ENCODE data around the gene KIAA0319L. TPM values are rescaled to one million over a fixed set of nuclear protein-coding genes. Genes with fewer than 3 reads are reported as not detected.

KIAA0319L gene
- total and polyA plus RNA-seq, 2 experiments from 2014 or later = 56.7 to 77.3 TPM

DNA sequence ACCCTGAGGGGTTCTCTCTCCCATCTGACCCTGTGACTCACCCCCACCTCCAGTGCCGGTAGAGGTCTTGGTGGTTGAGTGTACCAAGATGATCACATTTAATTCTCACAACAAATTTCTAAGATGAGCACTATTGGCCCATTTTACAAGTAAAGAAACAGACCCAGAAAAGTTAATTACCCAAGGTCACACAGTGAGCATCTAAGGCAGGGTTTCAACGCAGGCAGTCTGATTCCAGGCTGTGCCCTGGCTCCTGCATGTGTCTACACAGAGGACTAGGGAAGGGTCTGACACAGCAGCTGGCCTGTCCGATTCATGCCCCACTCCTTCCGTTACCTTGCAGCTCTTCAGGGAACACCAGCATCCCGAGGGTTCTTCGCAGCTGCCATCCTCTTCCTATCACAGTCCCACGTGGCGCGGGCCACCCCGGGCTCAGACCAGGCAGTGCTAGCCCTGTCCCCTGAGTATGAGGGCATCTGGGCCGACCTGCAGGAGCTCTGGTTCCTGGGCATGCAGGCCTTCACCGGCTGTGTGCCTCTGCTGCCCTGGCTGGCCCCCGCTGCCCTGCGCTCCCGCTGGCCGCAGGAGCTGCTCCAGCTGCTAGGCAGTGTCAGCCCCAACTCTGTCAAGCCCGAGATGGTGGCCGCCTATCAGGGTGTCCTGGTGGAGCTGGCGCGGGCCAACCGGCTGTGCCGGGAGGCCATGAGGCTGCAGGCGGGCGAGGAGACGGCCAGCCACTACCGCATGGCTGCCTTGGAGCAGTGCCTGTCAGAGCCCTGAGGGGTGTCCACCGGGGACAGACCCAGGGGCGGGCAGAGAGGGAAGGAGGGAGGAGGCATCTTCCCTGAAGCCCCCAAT lies 7.9 kb upstream of the KIAA0319L start:
- no peaks in the 10 kb centered on the region for H3K36me3 ChIP-seq
- no peaks in the 10 kb centered on the region for H3K9me3 ChIP-seq (ENCODE audit: low read depth)
- peaks cover 14% of the 10 kb centered on the region for H3K27me3 ChIP-seq
- TF ChIP-seq, protein P1, sequence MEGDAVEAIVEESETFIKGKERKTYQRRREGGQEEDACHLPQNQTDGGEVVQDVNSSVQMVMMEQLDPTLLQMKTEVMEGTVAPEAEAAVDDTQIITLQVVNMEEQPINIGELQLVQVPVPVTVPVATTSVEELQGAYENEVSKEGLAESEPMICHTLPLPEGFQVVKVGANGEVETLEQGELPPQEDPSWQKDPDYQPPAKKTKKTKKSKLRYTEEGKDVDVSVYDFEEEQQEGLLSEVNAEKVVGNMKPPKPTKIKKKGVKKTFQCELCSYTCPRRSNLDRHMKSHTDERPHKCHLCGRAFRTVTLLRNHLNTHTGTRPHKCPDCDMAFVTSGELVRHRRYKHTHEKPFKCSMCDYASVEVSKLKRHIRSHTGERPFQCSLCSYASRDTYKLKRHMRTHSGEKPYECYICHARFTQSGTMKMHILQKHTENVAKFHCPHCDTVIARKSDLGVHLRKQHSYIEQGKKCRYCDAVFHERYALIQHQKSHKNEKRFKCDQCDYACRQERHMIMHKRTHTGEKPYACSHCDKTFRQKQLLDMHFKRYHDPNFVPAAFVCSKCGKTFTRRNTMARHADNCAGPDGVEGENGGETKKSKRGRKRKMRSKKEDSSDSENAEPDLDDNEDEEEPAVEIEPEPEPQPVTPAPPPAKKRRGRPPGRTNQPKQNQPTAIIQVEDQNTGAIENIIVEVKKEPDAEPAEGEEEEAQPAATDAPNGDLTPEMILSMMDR (IDR thresholded peaks at IDR 0.05; ENCODE audit: low read depth, low read length) = no peak
- H3K27ac ChIP-seq = no peak overlapping the region
- H3K4me3 ChIP-seq = no peak overlapping the region
- no peaks in the 10 kb centered on the region for H3K4me1 ChIP-seq (ENCODE audit: low read depth)
- DNase-seq (ENCODE audit: low read depth in 1 of 2, low spot score in 1 of 2) = no peak

DNA sequence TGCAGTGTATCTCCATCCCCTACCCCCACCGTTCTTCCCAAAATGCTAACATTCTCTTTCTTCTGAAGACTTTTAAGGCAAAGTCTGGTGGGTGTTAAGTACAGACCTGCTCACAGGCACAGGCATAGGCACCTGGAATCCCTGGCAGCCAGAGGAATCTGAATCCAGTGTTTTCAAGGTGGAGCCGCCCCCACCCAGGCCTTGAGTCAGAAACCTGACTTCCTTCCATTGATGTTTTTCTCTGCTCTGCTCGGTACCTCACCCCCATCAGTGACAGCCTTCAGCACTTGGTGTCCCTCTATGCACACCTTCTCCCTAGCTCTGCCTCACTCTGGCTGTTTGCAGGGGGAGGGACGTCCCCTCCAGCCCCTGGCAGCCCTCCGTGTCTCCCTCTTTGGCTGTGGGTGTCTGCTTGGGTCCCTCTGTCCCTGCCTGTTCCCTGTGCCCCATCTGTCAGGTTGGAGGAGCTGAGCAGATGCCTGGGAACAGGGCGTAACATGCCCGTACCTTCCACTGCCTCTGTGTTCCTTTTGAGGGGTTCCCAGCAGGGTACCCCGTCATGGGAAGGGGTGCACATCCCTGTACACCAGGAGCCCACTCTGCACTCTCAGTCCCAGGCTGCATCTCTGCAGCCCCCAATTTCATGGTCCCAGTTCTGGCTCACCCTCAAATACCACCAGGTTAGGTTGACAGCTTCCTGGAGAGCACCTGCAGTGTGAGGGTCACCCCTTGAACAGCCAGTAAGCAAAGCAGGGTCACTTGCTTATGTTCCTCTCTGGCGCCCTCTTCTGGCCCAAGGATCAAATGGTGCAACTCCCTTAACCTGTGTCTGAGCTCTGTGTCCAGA lies 7.1 kb upstream of the KIAA0319L start:
- TF ChIP-seq, protein P1 (IDR thresholded peaks at IDR 0.05; ENCODE audit: low read depth, low read length) = peak; percentile 78

DNA sequence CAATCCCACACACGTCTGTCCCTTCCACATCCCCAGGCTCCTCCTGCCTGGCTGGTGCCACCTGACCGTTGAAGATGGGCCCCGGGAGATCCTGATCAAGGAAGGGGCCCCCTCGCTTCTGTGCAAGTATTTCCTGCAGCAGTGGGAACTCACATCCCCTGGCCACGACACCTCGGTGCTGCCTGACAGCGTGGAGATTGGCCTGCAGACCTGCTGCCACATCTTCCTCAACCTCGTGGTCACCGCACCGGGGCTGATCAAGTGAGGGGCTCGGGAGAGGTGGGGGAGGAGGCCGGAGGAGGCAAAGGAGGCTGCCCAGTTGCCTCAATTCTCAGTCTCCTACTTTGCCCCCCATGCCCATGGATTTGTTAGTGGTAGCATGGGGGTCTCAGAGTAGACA lies 6.0 kb upstream of the KIAA0319L start:
- H3K36me3 ChIP-seq = no peaks in the 10 kb centered on the region
- H3K27me3 ChIP-seq = peaks cover 3% of the 10 kb centered on the region
- H3K9me3 ChIP-seq (ENCODE audit: low read depth) = no peaks in the 10 kb centered on the region
- no peaks in the 10 kb centered on the region for H3K4me1 ChIP-seq (ENCODE audit: low read depth)
- no peak overlapping the region for H3K4me3 ChIP-seq
- no peak for DNase-seq (ENCODE audit: low read depth in 1 of 2, low spot score in 1 of 2)
- no peak overlapping the region for H3K27ac ChIP-seq
- TF ChIP-seq, protein P1 (IDR thresholded peaks at IDR 0.05; ENCODE audit: low read depth, low read length) = no peak

More for the DNA sequence above, 7.1 kb upstream of the KIAA0319L start:
- Histone ChIP-seq H3K9me3 (ENCODE audit: low read depth) (no peaks in the 10 kb centered on the region), H3K36me3 (no peaks in the 10 kb centered on the region), H3K4me1 (ENCODE audit: low read depth) (no peaks in the 10 kb centered on the region), H3K27ac (no peak overlapping the region), H3K4me3 (no peak overlapping the region), H3K27me3 (peaks cover 5% of the 10 kb centered on the region)
- peak; percentile 85 to 86 for DNase-seq (ENCODE audit: low read depth in 1 of 2, low spot score in 1 of 2)

DNA sequence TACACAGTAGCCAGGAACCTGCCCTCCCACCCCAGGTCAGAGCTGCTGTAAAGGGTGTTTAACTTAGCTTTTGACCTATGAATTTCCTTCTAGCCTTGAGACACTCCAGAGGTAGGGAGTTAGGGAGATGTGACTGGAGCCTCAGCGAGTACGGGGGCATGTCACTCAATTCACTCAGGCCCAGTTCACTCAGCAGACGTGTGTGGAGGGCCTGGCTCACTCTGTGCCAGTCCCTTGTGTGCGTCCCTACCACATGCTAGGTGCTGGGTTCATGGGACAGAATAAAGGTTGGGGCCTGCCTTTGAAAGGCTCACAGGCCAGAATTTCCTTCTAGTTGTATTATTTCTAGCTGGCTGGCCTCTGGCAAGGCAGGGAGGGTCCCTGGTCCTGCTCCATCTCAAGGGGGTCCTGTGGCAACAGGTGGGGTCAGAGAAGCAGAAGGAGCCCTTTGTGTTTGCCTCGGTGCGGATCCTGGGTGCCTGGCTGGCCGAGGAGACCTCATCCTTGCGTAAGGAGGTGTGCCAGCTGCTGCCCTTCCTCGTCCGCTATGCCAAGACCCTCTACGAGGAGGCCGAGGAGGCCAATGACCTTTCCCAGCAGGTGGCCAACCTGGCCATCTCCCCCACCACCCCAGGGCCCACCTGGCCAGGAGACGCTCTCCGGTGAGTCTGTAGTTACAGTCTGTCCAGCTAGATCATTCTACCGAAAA lies 4.9 kb upstream of the KIAA0319L start:
- no peak for DNase-seq (ENCODE audit: low read depth in 1 of 2, low spot score in 1 of 2)
- Histone ChIP-seq H3K9me3 (ENCODE audit: low read depth) (no peaks in the 10 kb centered on the region), H3K36me3 (no peaks in the 10 kb centered on the region), H3K27me3 (no peaks in the 10 kb centered on the region), H3K4me1 (ENCODE audit: low read depth) (no peaks in the 10 kb centered on the region), H3K4me3 (no peak overlapping the region), H3K27ac (no peak overlapping the region)
- TF ChIP-seq, protein P1 (IDR thresholded peaks at IDR 0.05; ENCODE audit: low read depth, low read length) = no peak

DNA sequence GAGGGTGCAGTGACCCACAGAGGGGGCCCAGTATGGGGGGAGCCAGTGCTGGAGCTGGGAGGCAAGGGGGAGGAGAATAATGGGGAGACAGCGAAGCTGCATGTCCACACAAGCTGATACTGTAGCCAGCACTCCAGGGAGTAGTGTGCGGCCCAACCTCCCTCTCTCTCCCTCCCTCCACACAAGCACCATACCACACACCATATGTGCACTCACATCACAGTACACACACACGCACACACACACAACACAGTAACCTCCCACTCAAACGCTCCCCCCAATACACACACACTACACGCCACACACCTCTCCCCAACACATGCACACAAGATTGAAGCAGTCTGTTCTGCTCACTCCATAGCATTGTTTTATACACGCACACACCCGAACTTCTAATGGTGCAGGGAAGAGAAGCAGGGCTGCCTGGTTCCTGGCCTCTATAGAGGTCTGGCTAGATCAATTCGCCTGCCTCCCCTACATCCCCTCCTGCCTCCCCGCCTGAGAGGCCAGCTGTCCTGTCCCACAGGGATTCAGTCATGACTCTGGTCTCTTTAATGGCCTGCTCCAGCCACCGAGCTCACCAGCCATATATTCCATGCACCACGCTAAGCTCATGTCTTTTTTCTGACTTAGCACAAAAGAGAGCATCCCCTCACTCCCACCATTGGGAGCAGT lies 4.2 kb upstream of the KIAA0319L start:
- Histone ChIP-seq H3K27ac (no peak overlapping the region), H3K4me1 (ENCODE audit: low read depth) (peaks cover under 1% of the 10 kb centered on the region), H3K36me3 (no peaks in the 10 kb centered on the region), H3K4me3 (no peak overlapping the region), H3K27me3 (no peaks in the 10 kb centered on the region), H3K9me3 (ENCODE audit: low read depth) (no peaks in the 10 kb centered on the region)
- TF ChIP-seq, protein P1 (IDR thresholded peaks at IDR 0.05; ENCODE audit: low read depth, low read length) = no peak
- DNase-seq (ENCODE audit: low read depth in 1 of 2, low spot score in 1 of 2) = no peak
